CD4-positive, alpha-beta T cell treated with Interleukin-4 for 4 hours (primary cell): ENCODE measurements around the gene PTBP1.
"Not testable (repeated sequence)": the region's sequence is repeated elsewhere in the genome, so short reads cannot be mapped to it uniquely, and the experiment has no call there.

Experiments
- DNase-seq: peaks from one replicate; pipeline ENCODE4 v3.0.0-alpha.2; 2020

Gene PTBP1

GRCh38 chr19:834216-834615 is 37.0 kb downstream of the PTBP1 start:
- no peak for DNase-seq

GRCh38 chr19:835210-835810 is 38.1 kb downstream of the PTBP1 start:
- DNase-seq: no peak

GRCh38 chr19:840519-841206 is 43.4 kb downstream of the PTBP1 start, which contains the start of gene PRTN3:
Gene PRTN3, plus strand, starts transcription at chr19:840999. Its CDS starts 10 bp downstream, at chr19:841009.
- no peak for DNase-seq

GRCh38 chr19:842802-843179 is 45.5 kb downstream of the PTBP1 start:
- not testable (repeated sequence) for DNase-seq

GRCh38 chr19:843180-843835 is 46.1 kb downstream of the PTBP1 start:
- no peak for DNase-seq

- DNase-seq: no peak
Observed at GRCh38 chr19:843836-844545, 46.7 kb downstream of the PTBP1 start.

- DNase-seq: no peak
Observed at GRCh38 chr19:844546-844971, 47.3 kb downstream of the PTBP1 start.

- DNase-seq: no peak
Observed at GRCh38 chr19:845707-846521, 48.7 kb downstream of the PTBP1 start.

- DNase-seq: no peak
Observed at GRCh38 chr19:848386-848921, 51.2 kb downstream of the PTBP1 start.

- not testable (repeated sequence) for DNase-seq
Observed at GRCh38 chr19:849195-849594, 51.9 kb downstream of the PTBP1 start.

- no peak for DNase-seq
Observed at GRCh38 chr19:850221-850978, 53.1 kb downstream of the PTBP1 start.

GRCh38 chr19:850979-851335 is 53.7 kb downstream of the PTBP1 start:
- DNase-seq: no peak

- no peak for DNase-seq
Observed at GRCh38 chr19:852136-853013, 55.1 kb downstream of the PTBP1 start, which contains the start of gene ELANE. Gene ELANE, plus strand, starts transcription at chr19:852303. Its CDS starts 26 bp downstream, at chr19:852329.

GRCh38 chr19:853014-853585 is 55.8 kb downstream of the PTBP1 start:
- DNase-seq: no peak

GRCh38 chr19:853614-854220 is 56.5 kb downstream of the PTBP1 start:
- DNase-seq: not testable (repeated sequence)

GRCh38 chr19:854549-854948 is 57.3 kb downstream of the PTBP1 start:
- DNase-seq: no peak

GRCh38 chr19:855142-855541 is 57.9 kb downstream of the PTBP1 start:
- DNase-seq: no peak

- DNase-seq: no peak
Observed at GRCh38 chr19:855566-856120, 58.4 kb downstream of the PTBP1 start.

- no peak for DNase-seq
Observed at GRCh38 chr19:858284-858683, 61.0 kb downstream of the PTBP1 start.
